Measurements from ENCODE around the gene LTBP2. TPM values are rescaled to one million over a fixed set of nuclear protein-coding genes. Genes with fewer than 3 reads are reported as not detected.
A peak's percentile ranks its signal among the peaks of the same experiment; 100 is the strongest.

Gene LTBP2
- total and polyA plus RNA-seq, 5 donors from 2014 or later: 0.02 to 0.54 (median 0.17) TPM

DNA sequence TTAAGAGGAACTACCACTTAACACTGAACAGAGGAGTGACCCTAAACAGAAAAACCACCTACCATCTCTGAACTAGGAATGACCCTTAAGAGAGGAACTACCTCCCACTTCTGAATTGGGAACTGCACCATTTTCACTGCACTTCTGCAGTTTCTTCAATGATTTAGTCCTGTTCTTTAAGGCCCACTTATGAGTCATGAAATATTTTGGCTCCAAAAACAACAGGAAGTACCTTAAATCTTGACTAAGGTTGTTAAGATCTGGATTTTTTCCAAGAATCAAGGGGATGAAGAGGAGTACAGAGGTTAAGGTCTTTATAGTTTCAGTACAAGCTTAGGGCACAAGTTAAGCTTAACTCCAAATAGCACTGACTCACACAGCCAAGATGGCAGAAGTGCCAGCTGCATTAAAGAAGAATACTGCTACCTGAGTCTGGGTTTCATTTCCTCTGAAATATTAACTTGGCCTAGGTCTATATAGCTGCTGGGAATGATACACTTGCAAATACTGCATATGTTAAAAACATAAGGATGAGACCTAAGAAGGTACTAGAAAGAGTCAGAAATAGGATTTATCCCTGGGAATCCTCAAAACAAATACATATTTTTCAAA, 123.1 kb downstream of the LTBP2 start:
- DNase-seq (peak in 1 of 3 donors; percentile 22), ATAC-seq (ENCODE audit: low read depth in 2 of 2) (no peak)
- no peak overlapping the region for H3K4me3 ChIP-seq (ENCODE audit: low read depth, low read length)
- Mint-ChIP-seq H3K4me1 (peaks cover 0 to 12% (median 6%) of the 10 kb centered on the region in 4 donors), H3K9me3 (no peaks in the 10 kb centered on the region), H3K27me3 (no peaks in the 10 kb centered on the region), H3K36me3 (peaks cover 15% of the 10 kb centered on the region), H3K4me3 (no peak overlapping the region), H3K27ac (no peak overlapping the region)
- H3K36me3 ChIP-seq (ENCODE audit: control insufficient read depth, insufficient read depth, low read length): no peaks in the 10 kb centered on the region
- H3K4me1 ChIP-seq (ENCODE audit: control insufficient read depth, insufficient read depth, low read length, poor library complexity, severe bottlenecking): peaks cover 24% of the 10 kb centered on the region
- H3K27me3 ChIP-seq (ENCODE audit: control insufficient read depth, insufficient read depth, low read length): no peaks in the 10 kb centered on the region
- no peaks in the 10 kb centered on the region for H3K9me3 ChIP-seq (ENCODE audit: control insufficient read depth in 2 of 2, low read length in 2 of 2)
- no peak overlapping the region for H3K27ac ChIP-seq (ENCODE audit: insufficient read depth, low read length, poor library complexity, severe bottlenecking)

DNA sequence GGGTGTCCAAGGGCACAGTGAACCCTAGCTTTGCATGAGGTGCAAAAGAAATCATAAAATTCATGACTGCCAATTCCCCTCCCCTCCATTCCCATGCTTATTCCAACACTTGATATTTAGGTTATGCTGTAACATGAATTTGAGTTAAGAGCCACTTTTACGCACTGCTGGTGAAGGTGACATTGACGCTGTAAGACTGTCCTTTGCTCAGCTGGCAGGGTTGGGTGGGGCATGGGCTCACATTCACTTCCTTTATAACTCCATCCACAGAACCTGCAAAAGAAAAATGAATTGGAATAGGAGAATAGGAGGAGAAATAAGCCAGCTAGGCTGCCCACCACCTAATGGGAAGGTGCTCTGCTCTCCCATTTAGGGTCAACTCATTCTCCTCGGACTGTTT, 125.9 kb downstream of the LTBP2 start:
- peaks cover 0 to 8% (median 6%) of the 10 kb centered on the region in 4 donors for H3K4me1 Mint-ChIP-seq
- no peaks in the 10 kb centered on the region for H3K27me3 Mint-ChIP-seq
- peaks cover 12% of the 10 kb centered on the region for H3K36me3 ChIP-seq (ENCODE audit: control insufficient read depth, insufficient read depth, low read length)
- DNase-seq: no peak
- H3K27me3 ChIP-seq (ENCODE audit: control insufficient read depth, insufficient read depth, low read length): no peaks in the 10 kb centered on the region
- no peaks in the 10 kb centered on the region for H3K9me3 Mint-ChIP-seq
- H3K9me3 ChIP-seq (ENCODE audit: control insufficient read depth in 2 of 2, low read length in 2 of 2): no peaks in the 10 kb centered on the region
- H3K27ac ChIP-seq (ENCODE audit: insufficient read depth, low read length, poor library complexity, severe bottlenecking): no peak overlapping the region
- H3K4me3 ChIP-seq (ENCODE audit: low read depth, low read length): no peak overlapping the region
- no peak overlapping the region for H3K27ac Mint-ChIP-seq
- H3K36me3 Mint-ChIP-seq: peaks cover 37% of the 10 kb centered on the region
- no peak for ATAC-seq (ENCODE audit: low read depth in 2 of 2)
- H3K4me1 ChIP-seq (ENCODE audit: control insufficient read depth, insufficient read depth, low read length, poor library complexity, severe bottlenecking): peaks cover 5% of the 10 kb centered on the region
- no peak overlapping the region for H3K4me3 Mint-ChIP-seq

DNA sequence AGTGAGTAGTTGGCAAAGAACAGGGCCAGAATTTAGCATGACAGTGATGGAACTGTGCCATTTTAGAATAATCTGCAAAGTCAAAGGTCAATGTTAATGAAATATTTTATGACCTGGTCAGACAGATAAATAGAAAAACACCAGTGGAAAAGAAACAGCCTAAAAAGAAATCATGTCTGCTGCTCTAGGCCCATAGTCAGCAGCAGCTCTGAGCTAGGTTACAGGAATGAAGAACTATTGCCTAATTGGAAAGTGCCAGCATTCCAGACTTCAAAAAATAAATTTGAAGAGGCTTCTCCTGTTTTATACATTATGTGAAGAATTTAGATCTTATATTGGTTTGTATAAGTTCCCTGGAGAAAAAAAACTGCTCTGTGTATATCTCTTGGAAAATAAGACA, 128.7 kb downstream of the LTBP2 start:
- Histone ChIP-seq H3K4me1 (ENCODE audit: control insufficient read depth, insufficient read depth, low read length, poor library complexity, severe bottlenecking) (no peaks in the 10 kb centered on the region), H3K27ac (ENCODE audit: insufficient read depth, low read length, poor library complexity, severe bottlenecking) (no peak overlapping the region), H3K9me3 (ENCODE audit: control insufficient read depth in 2 of 2, low read length in 2 of 2) (no peaks in the 10 kb centered on the region), H3K36me3 (ENCODE audit: control insufficient read depth, insufficient read depth, low read length) (peaks cover 29% of the 10 kb centered on the region), H3K27me3 (ENCODE audit: control insufficient read depth, insufficient read depth, low read length) (no peaks in the 10 kb centered on the region), H3K4me3 (ENCODE audit: low read depth, low read length) (no peak overlapping the region)
- H3K27me3 Mint-ChIP-seq: no peaks in the 10 kb centered on the region
- DNase-seq (no peak), ATAC-seq (ENCODE audit: low read depth in 2 of 2) (no peak)
- peaks cover 58% of the 10 kb centered on the region for H3K36me3 Mint-ChIP-seq
- H3K4me1 Mint-ChIP-seq: no peaks in the 10 kb centered on the region
- no peaks in the 10 kb centered on the region for H3K9me3 Mint-ChIP-seq
- H3K27ac Mint-ChIP-seq: no peak overlapping the region
- no peak overlapping the region for H3K4me3 Mint-ChIP-seq

DNA sequence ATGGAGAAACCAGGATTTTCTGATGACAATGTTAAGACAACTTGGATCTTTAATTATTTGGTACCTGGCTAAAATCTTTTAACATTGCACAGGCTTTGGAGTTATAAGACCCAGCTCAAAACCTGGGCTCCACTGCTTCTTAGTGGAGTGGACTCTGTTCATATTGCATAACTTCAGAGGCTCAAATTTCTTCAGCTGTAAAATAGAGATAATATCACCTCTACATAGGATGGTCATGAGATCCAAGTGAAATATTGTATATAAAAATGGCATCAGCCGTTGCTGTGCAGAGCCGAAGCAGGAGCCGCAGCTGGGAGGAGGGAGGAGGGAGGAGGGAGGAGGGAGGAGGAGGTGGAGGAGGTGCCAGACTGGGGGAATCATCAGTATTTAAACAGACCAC, 129.5 kb downstream of the LTBP2 start:
- Histone ChIP-seq H3K27me3 (ENCODE audit: control insufficient read depth, insufficient read depth, low read length) (no peaks in the 10 kb centered on the region), H3K27ac (ENCODE audit: insufficient read depth, low read length, poor library complexity, severe bottlenecking) (no peak overlapping the region), H3K9me3 (ENCODE audit: control insufficient read depth in 2 of 2, low read length in 2 of 2) (no peaks in the 10 kb centered on the region), H3K4me1 (ENCODE audit: control insufficient read depth, insufficient read depth, low read length, poor library complexity, severe bottlenecking) (no peaks in the 10 kb centered on the region), H3K4me3 (ENCODE audit: low read depth, low read length) (no peak overlapping the region), H3K36me3 (ENCODE audit: control insufficient read depth, insufficient read depth, low read length) (peaks cover 29% of the 10 kb centered on the region)
- H3K4me1 Mint-ChIP-seq: no peaks in the 10 kb centered on the region
- DNase-seq (no peak), ATAC-seq (ENCODE audit: low read depth in 2 of 2) (no peak)
- H3K4me3 Mint-ChIP-seq: no peak overlapping the region
- no peaks in the 10 kb centered on the region for H3K27me3 Mint-ChIP-seq
- H3K36me3 Mint-ChIP-seq: peaks cover 64% of the 10 kb centered on the region
- H3K27ac Mint-ChIP-seq: no peak overlapping the region
- no peaks in the 10 kb centered on the region for H3K9me3 Mint-ChIP-seq

DNA sequence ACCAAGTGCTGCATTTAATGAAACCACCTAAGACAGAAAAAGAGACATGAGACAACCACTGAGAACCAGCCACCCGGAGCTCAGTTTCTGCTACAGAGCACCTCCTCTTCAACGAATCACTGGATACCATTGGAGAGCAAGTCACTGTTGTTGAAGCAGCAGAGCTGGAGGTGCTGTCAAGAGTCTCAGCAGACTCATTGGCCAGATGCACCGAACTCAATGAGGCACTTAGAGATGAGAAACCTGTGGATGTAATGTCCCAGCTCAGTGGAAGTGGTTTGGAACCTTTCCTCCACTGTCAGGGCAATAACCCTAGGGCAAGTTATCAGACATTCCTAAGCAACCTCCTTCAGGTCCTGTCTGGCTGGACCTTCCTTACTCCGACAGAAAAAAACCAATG, 132.0 kb downstream of the LTBP2 start:
- H3K4me3 Mint-ChIP-seq: no peak overlapping the region
- H3K27me3 ChIP-seq (ENCODE audit: control insufficient read depth, insufficient read depth, low read length): no peaks in the 10 kb centered on the region
- ATAC-seq (ENCODE audit: low read depth in 2 of 2) (no peak), DNase-seq (no peak)
- no peaks in the 10 kb centered on the region for H3K4me1 ChIP-seq (ENCODE audit: control insufficient read depth, insufficient read depth, low read length, poor library complexity, severe bottlenecking)
- no peaks in the 10 kb centered on the region for H3K9me3 Mint-ChIP-seq
- no peaks in the 10 kb centered on the region for H3K9me3 ChIP-seq (ENCODE audit: control insufficient read depth in 2 of 2, low read length in 2 of 2)
- peaks cover 65% of the 10 kb centered on the region for H3K36me3 Mint-ChIP-seq
- no peaks in the 10 kb centered on the region for H3K4me1 Mint-ChIP-seq
- peaks cover 29% of the 10 kb centered on the region for H3K36me3 ChIP-seq (ENCODE audit: control insufficient read depth, insufficient read depth, low read length)
- no peak overlapping the region for H3K27ac Mint-ChIP-seq
- H3K27me3 Mint-ChIP-seq: no peaks in the 10 kb centered on the region
- no peak overlapping the region for H3K27ac ChIP-seq (ENCODE audit: insufficient read depth, low read length, poor library complexity, severe bottlenecking)
- H3K4me3 ChIP-seq (ENCODE audit: low read depth, low read length): no peak overlapping the region

DNA sequence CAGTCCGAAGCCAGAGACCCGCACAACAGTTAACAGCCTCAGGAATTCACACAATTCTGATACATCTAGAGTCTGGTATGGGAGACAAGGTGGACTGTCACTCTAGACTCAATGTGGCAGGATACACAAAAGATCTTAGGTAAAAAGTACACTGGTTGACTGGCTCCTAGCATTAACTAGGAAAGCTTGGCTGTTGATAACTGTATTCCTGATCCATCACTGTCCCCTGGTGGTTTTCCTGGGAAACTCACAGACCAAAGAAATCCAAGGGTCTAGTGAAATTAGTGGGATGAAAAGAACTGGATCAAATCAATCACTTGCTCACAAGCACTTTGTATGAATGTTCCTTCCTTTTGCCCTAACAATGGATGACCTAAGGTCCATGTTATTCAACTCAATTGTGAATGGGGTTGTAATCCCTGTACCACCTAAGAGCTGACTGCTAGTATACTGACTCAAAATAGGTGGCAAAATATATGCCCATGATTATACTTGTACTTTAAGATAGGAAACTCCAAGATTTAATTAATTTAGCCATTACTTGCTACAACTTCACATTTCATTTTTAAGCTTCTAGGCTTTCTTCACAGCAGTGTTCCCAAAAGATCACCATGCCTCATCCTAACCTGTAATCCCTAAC, 132.9 kb downstream of the LTBP2 start:
- no peak for DNase-seq
- Mint-ChIP-seq H3K4me1 (no peaks in the 10 kb centered on the region), H3K9me3 (no peaks in the 10 kb centered on the region), H3K27ac (no peak overlapping the region), H3K36me3 (peaks cover 58% of the 10 kb centered on the region), H3K4me3 (no peak overlapping the region), H3K27me3 (no peaks in the 10 kb centered on the region)
- no peak for ATAC-seq (ENCODE audit: low read depth in 2 of 2)
- Histone ChIP-seq H3K9me3 (ENCODE audit: control insufficient read depth in 2 of 2, low read length in 2 of 2) (no peaks in the 10 kb centered on the region), H3K27ac (ENCODE audit: insufficient read depth, low read length, poor library complexity, severe bottlenecking) (no peak overlapping the region), H3K4me1 (ENCODE audit: control insufficient read depth, insufficient read depth, low read length, poor library complexity, severe bottlenecking) (no peaks in the 10 kb centered on the region), H3K36me3 (ENCODE audit: control insufficient read depth, insufficient read depth, low read length) (peaks cover 29% of the 10 kb centered on the region), H3K4me3 (ENCODE audit: low read depth, low read length) (no peak overlapping the region), H3K27me3 (ENCODE audit: control insufficient read depth, insufficient read depth, low read length) (no peaks in the 10 kb centered on the region)

DNA sequence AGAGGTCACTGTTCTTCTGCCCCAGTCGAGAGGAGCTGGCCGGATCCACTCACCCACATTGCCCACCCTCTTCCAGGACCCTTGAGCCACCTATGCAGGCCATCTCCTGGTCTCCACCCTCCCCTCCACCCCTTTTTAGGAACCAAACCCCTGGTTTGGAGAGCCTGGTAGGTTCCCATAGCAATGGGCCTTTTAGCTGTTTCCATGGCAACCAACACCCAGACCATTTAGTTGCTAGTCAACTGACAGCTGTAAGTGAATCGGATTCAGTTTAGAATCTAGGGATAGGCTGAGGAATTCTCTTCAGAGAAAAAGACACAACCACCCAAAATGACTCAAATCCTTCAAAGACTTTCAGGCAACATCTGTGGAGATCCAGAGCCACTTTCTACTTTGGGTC, 135.4 kb downstream of the LTBP2 start:
- no peaks in the 10 kb centered on the region for H3K27me3 ChIP-seq (ENCODE audit: control insufficient read depth, insufficient read depth, low read length)
- Mint-ChIP-seq H3K4me1 (no peaks in the 10 kb centered on the region), H3K27ac (no peak overlapping the region), H3K27me3 (no peaks in the 10 kb centered on the region), H3K36me3 (peaks cover 57% of the 10 kb centered on the region), H3K9me3 (peaks cover 0 to 2% (median 0%) of the 10 kb centered on the region in 7 donors), H3K4me3 (no peak overlapping the region)
- H3K4me3 ChIP-seq (ENCODE audit: low read depth, low read length): no peak overlapping the region
- no peaks in the 10 kb centered on the region for H3K4me1 ChIP-seq (ENCODE audit: control insufficient read depth, insufficient read depth, low read length, poor library complexity, severe bottlenecking)
- no peaks in the 10 kb centered on the region for H3K9me3 ChIP-seq (ENCODE audit: control insufficient read depth in 2 of 2, low read length in 2 of 2)
- no peak for ATAC-seq (ENCODE audit: low read depth in 2 of 2)
- DNase-seq: no peak
- peaks cover 22% of the 10 kb centered on the region for H3K36me3 ChIP-seq (ENCODE audit: control insufficient read depth, insufficient read depth, low read length)
- H3K27ac ChIP-seq (ENCODE audit: insufficient read depth, low read length, poor library complexity, severe bottlenecking): no peak overlapping the region

DNA sequence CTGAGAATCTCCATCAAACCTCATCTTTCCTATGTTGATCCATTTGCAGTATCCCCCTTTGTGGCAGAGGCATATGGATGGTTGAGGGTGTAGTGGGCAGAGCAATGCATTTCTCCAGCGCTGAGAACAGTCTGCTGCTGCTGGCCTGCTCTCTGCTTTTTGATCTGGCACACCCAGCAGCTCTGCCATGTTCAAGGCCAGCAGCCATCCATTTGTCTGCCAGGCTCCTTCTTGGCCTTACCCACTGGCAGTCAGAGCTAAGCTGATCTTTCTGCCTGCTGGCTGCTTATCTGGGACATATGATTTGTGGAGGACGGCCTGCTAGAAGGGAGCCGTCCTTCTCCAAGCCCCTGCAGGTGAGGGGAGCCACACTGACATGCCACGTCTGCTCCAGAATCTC, 135.9 kb downstream of the LTBP2 start:
- H3K4me3 ChIP-seq (ENCODE audit: low read depth, low read length): no peak overlapping the region
- peaks cover 0 to 2% (median 0%) of the 10 kb centered on the region in 7 donors for H3K9me3 Mint-ChIP-seq
- H3K4me1 ChIP-seq (ENCODE audit: control insufficient read depth, insufficient read depth, low read length, poor library complexity, severe bottlenecking): no peaks in the 10 kb centered on the region
- H3K36me3 Mint-ChIP-seq: peaks cover 54% of the 10 kb centered on the region
- H3K27ac Mint-ChIP-seq: no peak overlapping the region
- H3K27me3 Mint-ChIP-seq: no peaks in the 10 kb centered on the region
- no peaks in the 10 kb centered on the region for H3K4me1 Mint-ChIP-seq
- H3K27ac ChIP-seq (ENCODE audit: insufficient read depth, low read length, poor library complexity, severe bottlenecking): no peak overlapping the region
- H3K27me3 ChIP-seq (ENCODE audit: control insufficient read depth, insufficient read depth, low read length): no peaks in the 10 kb centered on the region
- ATAC-seq (ENCODE audit: low read depth in 2 of 2) (no peak), DNase-seq (no peak)
- H3K9me3 ChIP-seq (ENCODE audit: control insufficient read depth in 2 of 2, low read length in 2 of 2): no peaks in the 10 kb centered on the region
- peaks cover 19% of the 10 kb centered on the region for H3K36me3 ChIP-seq (ENCODE audit: control insufficient read depth, insufficient read depth, low read length)
- no peak overlapping the region for H3K4me3 Mint-ChIP-seq
